Liver (tissue), 3 donors: ENCODE data around the gene ACYP2.

Experiments used
- EGR1 ChIP-seq, 2 donors: IDR thresholded peaks; 2 replicates each; pipeline ENCODE4 v1.6.1; 2016 to 2018; ENCODE audit warnings: antibody characterized with exemption in 2 of 2, low read depth in 2 of 2
- FOXA1 ChIP-seq: IDR thresholded peaks from 2 replicates; pipeline ENCODE4 v1.6.1; 2016; ENCODE audit warnings: antibody characterized with exemption
- TF ChIP-seq, protein P1 (sequence below): fragments of 150-350 bp; IDR thresholded peaks from 2 replicates; pipeline ENCODE4 v1.5.1; 2017; ENCODE audit warnings: improper control_type of control experiment, low read depth, low read length; ENCODE audit not compliant: missing input control
- TF ChIP-seq, protein P2 (sequence below): IDR thresholded peaks from 2 replicates; pipeline ENCODE4 v1.6.1; 2016; ENCODE audit warnings: antibody characterized with exemption
- donor health status: healthy.
- donor health status: healthy.

DNA sequence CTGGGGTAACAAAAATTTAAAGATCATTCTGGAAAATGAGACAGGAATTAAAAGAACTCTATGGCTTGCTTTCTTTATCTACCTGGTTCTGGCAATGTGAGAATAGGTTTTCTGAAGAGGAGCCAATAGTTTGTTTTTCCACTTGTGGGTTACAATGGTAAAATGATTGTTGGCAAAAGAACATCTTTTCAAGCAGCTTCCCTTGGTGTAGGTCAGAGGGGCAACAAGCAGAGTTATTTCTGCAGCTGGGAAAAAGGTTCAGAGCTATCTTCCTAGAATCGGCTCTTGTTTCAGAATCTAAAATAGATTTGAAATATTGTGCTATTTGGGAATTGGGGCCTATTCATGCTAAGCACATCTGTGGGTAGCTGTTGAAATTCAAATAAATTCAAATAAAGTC is 152.2 kb downstream of the ACYP2 start:
- TF ChIP-seq, protein P1, sequence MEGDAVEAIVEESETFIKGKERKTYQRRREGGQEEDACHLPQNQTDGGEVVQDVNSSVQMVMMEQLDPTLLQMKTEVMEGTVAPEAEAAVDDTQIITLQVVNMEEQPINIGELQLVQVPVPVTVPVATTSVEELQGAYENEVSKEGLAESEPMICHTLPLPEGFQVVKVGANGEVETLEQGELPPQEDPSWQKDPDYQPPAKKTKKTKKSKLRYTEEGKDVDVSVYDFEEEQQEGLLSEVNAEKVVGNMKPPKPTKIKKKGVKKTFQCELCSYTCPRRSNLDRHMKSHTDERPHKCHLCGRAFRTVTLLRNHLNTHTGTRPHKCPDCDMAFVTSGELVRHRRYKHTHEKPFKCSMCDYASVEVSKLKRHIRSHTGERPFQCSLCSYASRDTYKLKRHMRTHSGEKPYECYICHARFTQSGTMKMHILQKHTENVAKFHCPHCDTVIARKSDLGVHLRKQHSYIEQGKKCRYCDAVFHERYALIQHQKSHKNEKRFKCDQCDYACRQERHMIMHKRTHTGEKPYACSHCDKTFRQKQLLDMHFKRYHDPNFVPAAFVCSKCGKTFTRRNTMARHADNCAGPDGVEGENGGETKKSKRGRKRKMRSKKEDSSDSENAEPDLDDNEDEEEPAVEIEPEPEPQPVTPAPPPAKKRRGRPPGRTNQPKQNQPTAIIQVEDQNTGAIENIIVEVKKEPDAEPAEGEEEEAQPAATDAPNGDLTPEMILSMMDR = no peak
- TF ChIP-seq FOXA1 (no peak), EGR1 (IDR thresholded peaks at IDR 0.05; ENCODE audit: low read depth in 2 of 2) (no peak)
- TF ChIP-seq, protein P2, sequence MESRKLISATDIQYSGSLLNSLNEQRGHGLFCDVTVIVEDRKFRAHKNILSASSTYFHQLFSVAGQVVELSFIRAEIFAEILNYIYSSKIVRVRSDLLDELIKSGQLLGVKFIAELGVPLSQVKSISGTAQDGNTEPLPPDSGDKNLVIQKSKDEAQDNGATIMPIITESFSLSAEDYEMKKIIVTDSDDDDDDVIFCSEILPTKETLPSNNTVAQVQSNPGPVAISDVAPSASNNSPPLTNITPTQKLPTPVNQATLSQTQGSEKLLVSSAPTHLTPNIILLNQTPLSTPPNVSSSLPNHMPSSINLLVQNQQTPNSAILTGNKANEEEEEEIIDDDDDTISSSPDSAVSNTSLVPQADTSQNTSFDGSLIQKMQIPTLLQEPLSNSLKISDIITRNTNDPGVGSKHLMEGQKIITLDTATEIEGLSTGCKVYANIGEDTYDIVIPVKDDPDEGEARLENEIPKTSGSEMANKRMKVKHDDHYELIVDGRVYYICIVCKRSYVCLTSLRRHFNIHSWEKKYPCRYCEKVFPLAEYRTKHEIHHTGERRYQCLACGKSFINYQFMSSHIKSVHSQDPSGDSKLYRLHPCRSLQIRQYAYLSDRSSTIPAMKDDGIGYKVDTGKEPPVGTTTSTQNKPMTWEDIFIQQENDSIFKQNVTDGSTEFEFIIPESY = no peak
